AML-193 (cell line): Measurements from ENCODE around the gene MYO9A.
"Not testable (repeated sequence)": the region's sequence is repeated elsewhere in the genome, so short reads cannot be mapped to it uniquely, and the experiment has no call there.

ENCODE experiments used
- DNase-seq, 2 experiments: peaks; one replicate each; lab custom pipeline; 2025; lab: John Stamatoyannopoulos, UW

Gene MYO9A

DNA sequence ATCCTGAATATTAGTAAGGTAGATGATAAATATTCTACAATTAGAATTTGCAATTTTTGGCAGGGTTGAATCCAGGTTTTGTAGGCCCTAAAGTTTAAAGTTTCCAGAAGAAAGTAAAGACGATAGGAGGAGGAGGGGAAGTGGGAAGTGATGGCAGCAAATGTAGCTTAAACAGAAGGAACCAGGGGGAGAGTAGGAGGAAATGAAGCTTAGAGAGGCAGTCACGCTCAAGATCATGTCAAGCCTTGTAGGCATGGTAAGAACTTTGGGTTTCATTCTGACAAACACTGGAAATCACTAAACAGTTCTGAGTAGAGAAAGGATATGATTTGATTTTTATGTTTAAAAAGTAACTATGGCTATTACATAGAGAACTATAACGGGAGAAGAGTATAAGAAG is 243.7 kb downstream of the MYO9A start:
- DNase-seq = no peak

DNA sequence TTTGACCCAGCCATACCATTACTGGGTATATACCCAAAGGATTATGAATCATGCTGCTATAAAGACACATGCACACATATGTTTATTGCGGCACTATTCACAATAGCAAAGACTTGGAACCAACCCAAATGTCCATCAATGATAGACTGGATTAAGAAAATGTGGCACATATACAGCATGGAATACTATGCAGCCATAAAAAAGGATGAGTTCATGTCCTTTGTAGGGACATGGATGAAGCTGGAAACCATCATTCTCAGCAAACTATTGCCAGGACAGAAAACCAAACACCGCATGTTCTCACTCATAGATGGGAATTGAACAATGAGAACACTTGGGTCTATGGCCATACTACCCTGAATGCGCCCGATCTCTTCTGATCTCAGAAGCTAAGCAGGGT is 259.7 kb downstream of the MYO9A start:
- not testable (repeated sequence) for DNase-seq

GRCh38 chr15:71853543-71853942 is 264.4 kb downstream of the MYO9A start:
- no peak for DNase-seq

DNA sequence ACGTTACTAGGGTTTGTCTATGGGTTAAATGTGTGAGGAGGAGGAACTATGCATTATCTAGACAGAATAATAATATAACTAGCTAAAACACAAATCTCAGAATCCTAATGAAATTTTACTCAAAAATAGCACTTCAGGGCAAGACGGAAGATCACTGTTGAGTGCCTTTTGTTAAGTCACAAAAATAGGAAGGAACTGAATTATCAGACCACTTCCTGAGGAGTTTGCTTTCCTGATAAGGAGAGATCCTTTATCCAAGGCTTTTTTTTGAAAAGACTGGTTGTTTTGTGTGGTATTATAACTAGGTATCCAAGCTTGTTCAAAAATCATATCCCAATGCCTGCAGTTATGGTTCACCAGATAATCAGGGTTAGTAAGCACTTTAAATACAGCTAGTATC is 273.0 kb downstream of the MYO9A start:
- no peak for DNase-seq

DNA sequence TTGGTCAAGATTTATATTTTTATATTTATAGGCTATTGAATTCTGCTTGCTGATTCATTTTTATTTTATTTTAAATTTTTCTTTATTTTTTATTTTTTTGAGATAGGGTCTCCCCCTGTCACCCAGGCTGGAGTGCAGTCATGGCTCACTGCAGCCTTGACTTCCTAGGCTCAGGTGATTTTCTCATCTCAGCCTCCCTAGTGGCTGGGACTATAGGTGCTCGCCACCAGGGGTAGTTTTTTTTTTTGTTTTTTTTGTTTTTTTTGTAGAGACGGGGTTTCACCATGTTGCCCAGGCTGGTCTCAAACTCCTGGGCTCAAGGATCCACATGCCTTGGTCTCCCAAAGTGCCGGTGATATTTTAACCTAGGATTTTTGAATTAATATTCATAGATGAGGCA is 276.4 kb downstream of the MYO9A start:
- no peak for DNase-seq

DNA sequence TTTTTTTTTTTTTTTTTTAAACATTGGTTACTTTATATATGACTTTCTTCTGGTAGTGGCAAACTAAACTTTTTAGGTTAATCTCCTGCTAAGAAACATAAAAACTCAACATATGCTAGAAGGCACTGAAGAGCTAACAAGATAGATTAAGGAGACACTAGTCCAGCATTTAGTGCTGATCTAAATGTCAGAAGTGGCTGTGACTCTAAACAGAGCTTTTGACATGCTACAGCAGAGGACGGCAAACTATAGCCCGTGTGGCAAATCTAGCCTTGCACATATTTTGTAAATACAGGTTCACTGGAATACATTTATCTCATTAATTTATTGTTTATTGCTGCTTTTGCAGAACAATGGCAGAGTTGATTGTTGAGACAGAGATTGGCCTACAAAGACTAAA is 287.0 kb downstream of the MYO9A start:
- DNase-seq = no peak

- no peak for DNase-seq
Observed at GRCh38 chr15:71826196-71826595, 291.8 kb downstream of the MYO9A start.

DNA sequence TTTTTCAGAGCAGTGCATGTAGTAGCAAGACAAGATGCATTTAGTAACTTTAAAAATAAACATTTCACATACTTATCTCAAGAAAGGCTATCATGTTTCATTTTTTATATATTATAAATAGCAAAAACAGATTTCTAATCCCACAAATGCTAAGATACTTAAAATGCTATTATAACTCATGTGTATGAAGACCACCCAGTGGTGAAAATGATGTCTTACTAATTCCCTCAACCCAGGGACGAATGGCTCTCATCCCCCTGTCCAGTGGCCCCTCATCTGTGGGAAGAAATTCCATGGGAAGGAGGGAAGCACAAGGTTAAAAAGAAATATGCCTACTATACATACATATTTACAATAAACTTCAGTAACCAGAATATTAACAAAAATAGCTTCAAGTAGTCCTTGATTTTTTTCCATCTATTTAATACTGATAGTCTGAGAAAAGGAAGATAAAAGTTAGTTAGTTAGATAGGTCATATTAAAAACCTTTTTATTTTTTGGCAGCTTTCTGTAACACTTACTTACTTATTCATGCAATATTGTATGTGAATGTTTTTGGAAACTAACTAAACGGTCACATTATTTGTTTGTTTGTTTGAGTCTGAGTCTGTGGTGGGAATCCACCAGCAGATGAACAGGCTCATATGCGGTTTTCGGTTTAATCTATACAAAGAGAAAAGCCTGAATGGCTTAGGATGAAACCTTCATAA is 292.8 kb downstream of the MYO9A start:
- no peak for DNase-seq

DNA sequence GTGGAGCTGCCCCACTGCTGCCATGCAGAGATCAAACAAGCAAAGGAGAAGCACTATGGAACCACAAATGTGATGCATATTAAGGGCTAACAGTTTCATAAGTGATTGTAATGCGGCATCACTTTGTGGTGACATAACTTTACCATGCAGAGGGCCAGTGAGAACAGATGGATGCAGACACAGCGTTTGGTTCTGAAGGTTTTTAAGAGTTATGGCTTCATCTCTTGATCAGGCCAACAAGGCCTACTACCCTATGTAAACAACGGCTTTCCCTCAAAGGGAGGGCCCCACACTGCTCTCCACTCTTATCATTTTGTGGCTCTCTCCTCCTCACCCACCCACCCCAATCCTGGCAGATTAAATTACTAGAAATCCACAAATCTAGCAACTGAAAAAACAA is 294.1 kb downstream of the MYO9A start:
- no peak for DNase-seq

DNA sequence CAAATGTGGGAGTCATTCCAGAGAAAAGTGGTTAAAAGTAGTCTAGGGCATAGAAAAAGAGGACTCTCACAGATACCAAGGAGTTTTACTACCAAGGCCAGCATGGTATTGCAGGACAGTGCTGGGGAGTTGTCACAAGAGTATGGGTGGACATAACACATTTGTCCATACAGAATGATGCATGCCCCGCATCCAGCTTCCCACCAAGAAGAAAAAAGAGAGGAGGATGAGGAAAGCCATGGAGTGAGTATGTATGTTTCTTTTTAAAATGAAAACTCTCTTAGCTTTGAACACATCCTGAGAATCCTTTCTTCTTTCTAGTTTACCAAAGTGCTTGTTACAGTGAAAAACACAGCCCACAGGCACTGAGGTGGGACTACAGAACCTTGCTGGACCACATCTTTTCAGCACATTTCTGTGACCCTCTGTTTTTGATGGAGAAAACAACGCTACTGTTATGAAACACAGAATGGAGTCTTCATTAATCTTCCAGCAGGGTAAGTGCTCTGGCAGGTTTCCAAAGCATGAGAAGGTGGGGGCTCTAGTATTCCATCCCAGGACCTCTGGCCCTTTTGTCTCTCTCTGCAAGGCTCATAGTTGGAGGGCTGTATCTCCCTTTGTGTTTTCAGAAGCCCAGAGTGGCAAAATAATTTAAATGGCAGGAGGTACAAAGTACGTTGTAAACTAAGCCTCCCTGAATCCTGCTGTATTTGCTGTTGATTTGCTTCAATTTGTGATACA is 294.9 kb downstream of the MYO9A start:
- DNase-seq = no peak

- no peak for DNase-seq
Observed at GRCh38 chr15:71821547-71822129, 296.3 kb downstream of the MYO9A start.

DNA sequence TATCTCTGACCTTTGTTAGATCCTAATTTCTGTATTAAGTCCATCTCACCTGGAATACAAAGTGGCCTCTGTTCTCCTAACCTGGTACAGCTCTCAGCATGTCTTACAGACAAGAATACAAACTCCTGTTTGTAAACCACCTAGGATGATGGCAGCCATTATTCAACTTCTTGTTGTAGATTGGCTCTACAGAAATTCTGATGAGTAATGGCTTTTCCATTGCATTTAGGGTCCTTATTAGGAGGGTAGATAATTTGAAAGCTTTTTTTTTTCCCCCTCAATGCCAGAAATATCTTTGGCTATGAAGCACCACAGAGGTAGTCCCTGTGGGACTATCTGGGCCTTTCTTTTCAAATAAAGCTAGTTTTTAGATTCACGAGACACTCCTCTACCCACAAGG is 297.8 kb downstream of the MYO9A start:
- no peak for DNase-seq

- no peak for DNase-seq
Observed at GRCh38 chr15:71817351-71817750, 300.6 kb downstream of the MYO9A start.

- no peak for DNase-seq
Observed at GRCh38 chr15:71815301-71815700, 302.6 kb downstream of the MYO9A start.

- no peak for DNase-seq
Observed at GRCh38 chr15:71813723-71814470, 304.1 kb downstream of the MYO9A start.

DNA sequence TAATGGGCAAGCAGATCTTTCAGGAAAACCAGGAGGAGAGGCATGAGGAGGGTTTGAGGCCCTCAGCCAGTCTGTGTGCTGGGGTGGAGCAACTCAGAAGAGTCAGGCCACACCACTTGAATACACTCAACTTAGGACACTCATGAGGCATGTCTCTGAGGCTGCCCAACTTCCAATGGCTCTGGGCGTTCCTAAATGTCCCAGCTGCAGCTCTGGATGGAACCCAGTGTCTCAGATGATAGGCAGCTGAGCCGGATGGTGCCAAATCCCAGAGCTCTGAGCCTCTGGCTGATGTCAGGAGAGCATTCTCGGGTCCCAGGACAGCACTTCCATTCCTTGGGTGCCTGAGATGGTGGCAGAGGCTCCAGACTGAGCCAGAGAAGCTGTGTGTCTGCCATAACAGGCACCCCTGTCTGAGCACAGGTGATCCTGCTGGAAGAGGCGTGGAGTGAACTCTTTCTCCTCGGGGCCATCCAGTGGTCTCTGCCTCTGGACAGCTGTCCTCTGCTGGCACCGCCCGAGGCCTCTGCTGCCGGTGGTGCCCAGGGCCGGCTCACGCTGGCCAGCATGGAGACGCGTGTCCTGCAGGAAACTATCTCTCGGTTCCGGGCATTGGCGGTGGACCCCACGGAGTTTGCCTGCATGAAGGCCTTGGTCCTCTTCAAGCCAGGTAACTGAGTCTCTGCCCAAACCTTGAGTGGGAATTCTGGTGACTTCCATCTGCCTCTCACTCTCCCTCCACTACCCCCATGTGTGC is 304.8 kb downstream of the MYO9A start:
- DNase-seq = no peak

- no peak for DNase-seq
Observed at GRCh38 chr15:71811752-71812735, 305.9 kb downstream of the MYO9A start.

- no peak for DNase-seq
Observed at GRCh38 chr15:71811036-71811736, 306.8 kb downstream of the MYO9A start.

DNA sequence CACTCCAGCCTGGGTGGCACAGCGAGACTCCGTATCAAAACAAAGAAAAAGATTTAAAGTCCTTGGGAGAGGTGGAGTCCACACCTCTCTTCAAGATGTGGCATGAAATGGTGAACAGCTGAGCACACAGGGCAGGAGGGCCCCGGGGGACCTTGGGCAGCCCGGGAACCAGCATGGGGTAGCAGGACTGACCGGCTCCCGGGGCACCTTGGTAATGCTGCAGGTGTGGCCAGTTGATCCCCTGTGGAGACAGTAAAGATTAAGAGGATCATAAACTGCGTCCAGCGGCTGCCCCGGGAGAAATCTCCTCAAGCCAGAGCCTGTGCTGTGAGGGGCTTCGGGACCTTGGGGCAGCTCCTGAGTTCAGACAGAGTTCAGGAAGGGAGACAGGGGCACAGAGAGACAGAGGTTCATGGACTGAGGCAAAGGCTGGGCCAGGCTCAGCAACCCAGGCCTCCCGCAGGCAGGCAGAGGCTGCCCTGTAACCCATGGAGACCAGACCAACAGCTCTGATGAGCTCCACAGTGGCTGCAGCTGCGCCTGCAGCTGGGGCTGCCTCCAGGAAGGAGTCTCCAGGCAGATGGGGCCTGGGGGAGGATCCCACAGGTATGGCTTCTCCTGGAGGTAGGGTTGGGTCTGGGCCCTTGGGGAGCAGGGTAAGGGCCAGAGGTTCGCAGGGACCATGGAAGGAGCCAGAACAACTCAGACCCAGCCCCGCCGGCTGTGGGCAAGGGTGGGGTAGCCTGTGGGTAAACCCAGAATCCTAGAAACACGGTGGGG is 307.5 kb downstream of the MYO9A start, which contains the start of gene NR2E3:
TSS of gene NR2E3 (plus strand) at position 299 of the 780 bp plus-strand sequence. CDS start at position 489, 190 bp downstream.
- DNase-seq = no peak
